ENCODE data around the gene TRAPPC3.

- TF ChIP-seq CTCF (IDR thresholded peaks at IDR 0.05) (no peak), ZFX (IDR thresholded peaks at IDR 0.05; ENCODE audit: borderline replicate concordance) (no peak)
Observed at GRCh38 chr1:36168514-36168913, 19.2 kb upstream of the TRAPPC3 start.
